HEK293 (cell line): ENCODE results near the gene GPR107.

Experiments used
- CTCF ChIA-PET: fragments of 350-600 bp; formaldehyde crosslinking; extraction: SDS; loops from one replicate; lab custom pipeline; 2021; ENCODE audit warnings: antibody characterized with exemption; lab: Yijun Ruan, JAX
- POLR2A ChIA-PET: fragments of 300-600 bp; formaldehyde crosslinking; extraction: SDS; loops from one replicate; lab custom pipeline; 2020; ENCODE audit warnings: antibody characterized with exemption, inconsistent platforms; lab: Yijun Ruan, JAX
- H3K27ac ChIP-seq: fragments of 200-500 bp; sonication (Bioruptor generic); 2 replicates; pipeline ENCODE4 v1.5.1; 2014; ENCODE audit warnings: low read depth, low read length, control low read depth, inconsistent platforms; ENCODE audit errors: extremely low read depth
- H3K36me3 ChIP-seq, 2 experiments: fragments of 200-500 bp in 1 of 2; sonication (Bioruptor generic) in 1 of 2; 1 replicate in 1 of 2; 2 replicates in 1 of 2; pipeline ENCODE4 v1.5.1; 2014 to 2017; ENCODE audit warnings: inconsistent platforms in 2 of 2, low read length in 2 of 2; ENCODE audit not compliant: control insufficient read depth in 2 of 2, insufficient read depth in 1 of 2
- H3K4me1 ChIP-seq: fragments of 200-500 bp; sonication (Bioruptor generic); 2 replicates; pipeline ENCODE4 v1.5.1; 2014; ENCODE audit warnings: mild to moderate bottlenecking, low read length, inconsistent platforms; ENCODE audit not compliant: control insufficient read depth, insufficient read depth
- H3K4me3 ChIP-seq: 2 replicates; pipeline ENCODE4 v1.5.1; 2011; ENCODE audit warnings: low read depth, mild to moderate bottlenecking, control low read depth, low read length, moderate library complexity
- H3K9me3 ChIP-seq: fragments of 200-500 bp; sonication (Bioruptor generic); 2 replicates; pipeline ENCODE4 v1.5.1; 2014; ENCODE audit warnings: low read depth, low read length, inconsistent platforms; ENCODE audit not compliant: control insufficient read depth, insufficient read depth
- FEZF1 ChIP-seq: fragments of 450-650 bp; formaldehyde crosslinking; IDR thresholded peaks from 2 replicates; pipeline ENCODE4 v1.5.1; 2016; ENCODE audit warnings: missing biosample characterization, missing genetic modification characterization
- GLIS1 ChIP-seq: fragments of 450-650 bp; formaldehyde crosslinking; IDR thresholded peaks from 2 replicates; pipeline ENCODE4 v1.5.1; 2016; ENCODE audit warnings: missing biosample characterization, missing genetic modification characterization
- GLIS2 ChIP-seq: fragments of 450-650 bp; formaldehyde crosslinking; IDR thresholded peaks from 2 replicates; pipeline ENCODE4 v1.5.1; 2016; ENCODE audit warnings: missing biosample characterization, missing genetic modification characterization
- MZF1 ChIP-seq: fragments of 450-650 bp; formaldehyde crosslinking; IDR thresholded peaks from 2 replicates; pipeline ENCODE4 v1.5.1; 2017; ENCODE audit warnings: missing biosample characterization, missing genetic modification characterization, borderline replicate concordance
- YY1 ChIP-seq: fragments of 450-650 bp; formaldehyde crosslinking; IDR thresholded peaks from 2 replicates; pipeline ENCODE4 v1.5.1; 2018; ENCODE audit warnings: missing biosample characterization, missing genetic modification characterization
- ZBTB20 ChIP-seq: fragments of 450-650 bp; formaldehyde crosslinking; IDR thresholded peaks from 2 replicates; pipeline ENCODE4 v1.5.1; 2016; ENCODE audit warnings: missing biosample characterization, missing genetic modification characterization
- ZIC2 ChIP-seq: fragments of 450-650 bp; formaldehyde crosslinking; IDR thresholded peaks from 2 replicates; pipeline ENCODE4 v1.5.1; 2016; ENCODE audit warnings: missing biosample characterization, missing genetic modification characterization
- ZNF302 ChIP-seq: fragments of 450-650 bp; formaldehyde crosslinking; IDR thresholded peaks from 2 replicates; pipeline ENCODE4 v1.5.1; 2016; ENCODE audit warnings: missing biosample characterization, missing genetic modification characterization, low read depth
- ZNF324 ChIP-seq: fragments of 450-650 bp; formaldehyde crosslinking; IDR thresholded peaks from 2 replicates; pipeline ENCODE4 v1.5.1; 2016; ENCODE audit warnings: missing biosample characterization, missing genetic modification characterization
- ZNF610 ChIP-seq: fragments of 450-650 bp; formaldehyde crosslinking; IDR thresholded peaks from 2 replicates; pipeline ENCODE4 v1.5.1; 2016; ENCODE audit warnings: missing biosample characterization, missing genetic modification characterization, borderline replicate concordance
- ZNF624 ChIP-seq: fragments of 450-650 bp; formaldehyde crosslinking; IDR thresholded peaks from 2 replicates; pipeline ENCODE4 v1.5.1; 2017; ENCODE audit warnings: missing biosample characterization, missing genetic modification characterization
- ZNF777 ChIP-seq: fragments of 450-650 bp; formaldehyde crosslinking; IDR thresholded peaks from 2 replicates; pipeline ENCODE4 v1.5.1; 2017; ENCODE audit warnings: missing biosample characterization, missing genetic modification characterization, borderline replicate concordance
- TF ChIP-seq, protein P1 (sequence below): fragments of 450-650 bp; formaldehyde crosslinking; IDR thresholded peaks from 2 replicates; pipeline ENCODE4 v1.5.1; 2016; ENCODE audit warnings: missing biosample characterization, missing genetic modification characterization
- TF ChIP-seq, protein P2 (sequence below): fragments of 450-650 bp; formaldehyde crosslinking; IDR thresholded peaks from 2 replicates; pipeline ENCODE4 v1.5.1; 2016; ENCODE audit warnings: missing biosample characterization, missing genetic modification characterization
- TF ChIP-seq, protein P3 (sequence below): fragments of 450-650 bp; formaldehyde crosslinking; IDR thresholded peaks from 2 replicates; pipeline ENCODE4 v1.5.1; 2017; ENCODE audit warnings: missing biosample characterization, missing genetic modification characterization
- TF ChIP-seq, protein P4 (sequence below): fragments of 450-650 bp; formaldehyde crosslinking; conservative IDR thresholded peaks from 2 replicates; pipeline ENCODE4 v1.5.1; 2016; ENCODE audit warnings: low read depth, missing biosample characterization, missing genetic modification characterization
- TF ChIP-seq, protein P5 (sequence below): fragments of 450-650 bp; formaldehyde crosslinking; IDR thresholded peaks from 2 replicates; pipeline ENCODE4 v1.5.1; 2016; ENCODE audit warnings: missing biosample characterization, missing genetic modification characterization
- TF ChIP-seq, protein P6 (sequence below): fragments of 450-650 bp; formaldehyde crosslinking; IDR thresholded peaks from 2 replicates; pipeline ENCODE4 v1.5.1; 2016; ENCODE audit warnings: missing biosample characterization, missing genetic modification characterization

Gene GPR107

DNA sequence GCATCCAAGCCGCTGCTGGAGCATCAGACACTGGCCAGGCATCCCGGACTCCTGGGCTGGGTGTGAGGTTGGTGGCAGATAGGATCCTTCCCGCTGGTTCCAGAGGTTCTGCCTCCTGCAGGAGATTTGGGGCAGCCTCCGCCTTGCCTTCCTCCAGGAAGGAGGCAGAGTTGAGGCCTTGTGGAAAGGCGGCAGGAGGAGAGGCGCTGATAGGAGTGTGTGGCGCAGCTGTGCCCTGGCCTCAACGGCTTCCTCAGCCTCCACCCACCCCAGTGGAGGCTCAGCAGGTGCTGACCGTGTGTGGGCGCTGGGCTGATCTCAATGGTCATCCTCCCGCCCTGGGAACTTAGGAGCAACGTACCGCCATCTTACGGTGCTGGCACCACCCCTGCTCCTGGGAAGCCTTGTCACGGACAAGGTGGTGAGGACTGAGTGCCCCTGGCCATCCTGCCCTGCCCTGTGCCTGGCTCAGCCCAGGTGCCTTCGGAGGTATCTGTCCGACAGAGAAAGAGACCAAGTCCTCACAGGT is 128.7 kb downstream of the GPR107 start (continued):
- TF ChIP-seq FEZF1 (tag by site-specific recombination) (no peak), YY1 (no peak), MZF1 (tag by site-specific recombination) (no peak)
- TF ChIP-seq, protein P1, sequence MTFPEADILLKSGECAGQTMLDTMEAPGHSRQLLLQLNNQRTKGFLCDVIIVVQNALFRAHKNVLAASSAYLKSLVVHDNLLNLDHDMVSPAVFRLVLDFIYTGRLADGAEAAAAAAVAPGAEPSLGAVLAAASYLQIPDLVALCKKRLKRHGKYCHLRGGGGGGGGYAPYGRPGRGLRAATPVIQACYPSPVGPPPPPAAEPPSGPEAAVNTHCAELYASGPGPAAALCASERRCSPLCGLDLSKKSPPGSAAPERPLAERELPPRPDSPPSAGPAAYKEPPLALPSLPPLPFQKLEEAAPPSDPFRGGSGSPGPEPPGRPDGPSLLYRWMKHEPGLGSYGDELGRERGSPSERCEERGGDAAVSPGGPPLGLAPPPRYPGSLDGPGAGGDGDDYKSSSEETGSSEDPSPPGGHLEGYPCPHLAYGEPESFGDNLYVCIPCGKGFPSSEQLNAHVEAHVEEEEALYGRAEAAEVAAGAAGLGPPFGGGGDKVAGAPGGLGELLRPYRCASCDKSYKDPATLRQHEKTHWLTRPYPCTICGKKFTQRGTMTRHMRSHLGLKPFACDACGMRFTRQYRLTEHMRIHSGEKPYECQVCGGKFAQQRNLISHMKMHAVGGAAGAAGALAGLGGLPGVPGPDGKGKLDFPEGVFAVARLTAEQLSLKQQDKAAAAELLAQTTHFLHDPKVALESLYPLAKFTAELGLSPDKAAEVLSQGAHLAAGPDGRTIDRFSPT (tag by site-specific recombination), result peak; percentile 18; the same call in 1 of the 2 replicates
- TF ChIP-seq, protein P2, sequence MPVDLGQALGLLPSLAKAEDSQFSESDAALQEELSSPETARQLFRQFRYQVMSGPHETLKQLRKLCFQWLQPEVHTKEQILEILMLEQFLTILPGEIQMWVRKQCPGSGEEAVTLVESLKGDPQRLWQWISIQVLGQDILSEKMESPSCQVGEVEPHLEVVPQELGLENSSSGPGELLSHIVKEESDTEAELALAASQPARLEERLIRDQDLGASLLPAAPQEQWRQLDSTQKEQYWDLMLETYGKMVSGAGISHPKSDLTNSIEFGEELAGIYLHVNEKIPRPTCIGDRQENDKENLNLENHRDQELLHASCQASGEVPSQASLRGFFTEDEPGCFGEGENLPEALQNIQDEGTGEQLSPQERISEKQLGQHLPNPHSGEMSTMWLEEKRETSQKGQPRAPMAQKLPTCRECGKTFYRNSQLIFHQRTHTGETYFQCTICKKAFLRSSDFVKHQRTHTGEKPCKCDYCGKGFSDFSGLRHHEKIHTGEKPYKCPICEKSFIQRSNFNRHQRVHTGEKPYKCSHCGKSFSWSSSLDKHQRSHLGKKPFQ (tag by site-specific recombination), result no peak

DNA sequence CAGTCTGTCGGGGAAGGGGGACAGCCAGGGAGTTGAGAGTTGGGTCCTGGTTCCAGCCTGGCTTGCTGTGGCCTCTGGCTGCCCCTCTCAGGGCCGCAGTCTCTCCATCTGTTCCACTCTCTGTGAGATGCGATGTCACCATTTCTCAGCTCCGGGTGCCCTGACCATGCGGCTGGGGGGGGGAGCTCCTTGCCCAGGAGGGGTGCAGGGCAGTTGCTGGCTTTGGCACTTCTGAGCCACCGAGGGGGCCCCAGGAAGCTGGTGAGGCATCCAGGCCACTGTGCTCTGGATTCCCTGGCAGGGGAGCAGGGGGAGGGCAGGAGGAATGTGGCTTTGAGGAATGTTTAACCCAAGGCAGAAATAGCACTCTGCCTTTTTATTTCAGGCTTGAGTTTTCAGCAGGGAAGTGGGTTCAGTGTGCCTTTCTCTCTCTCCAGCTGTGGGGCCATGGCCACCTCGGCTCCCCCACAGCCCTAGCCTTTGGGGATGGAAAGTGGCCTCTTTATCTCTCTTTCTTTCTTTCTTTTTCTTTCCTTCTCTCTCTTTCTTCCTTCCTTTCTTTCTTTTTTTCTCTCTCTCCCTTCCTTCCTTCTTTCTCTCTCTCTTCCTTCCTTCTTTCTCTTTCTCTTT is 129.5 kb downstream of the GPR107 start:
- no peaks in the 10 kb centered on the region for H3K9me3 ChIP-seq
- no peak overlapping the region for H3K27ac ChIP-seq
- ChIA-PET POLR2A (no interaction called here), CTCF (interaction anchor here (0.6 to 1.1 kb wide), 5 partner anchors 9 to 66 kb away, joined by 3 to 5 read pairs (median 3); no protein-coding TSS in a partner anchor)
- H3K36me3 ChIP-seq, result peaks cover 0 to 8% of the 10 kb centered on the region in 2 experiments; a peak in 1 of 3 replicates
- no peak overlapping the region for H3K4me3 ChIP-seq
- H3K4me1 ChIP-seq, result peaks cover 2% of the 10 kb centered on the region; the same call in 1 of the 2 replicates
- TF ChIP-seq, protein P3, sequence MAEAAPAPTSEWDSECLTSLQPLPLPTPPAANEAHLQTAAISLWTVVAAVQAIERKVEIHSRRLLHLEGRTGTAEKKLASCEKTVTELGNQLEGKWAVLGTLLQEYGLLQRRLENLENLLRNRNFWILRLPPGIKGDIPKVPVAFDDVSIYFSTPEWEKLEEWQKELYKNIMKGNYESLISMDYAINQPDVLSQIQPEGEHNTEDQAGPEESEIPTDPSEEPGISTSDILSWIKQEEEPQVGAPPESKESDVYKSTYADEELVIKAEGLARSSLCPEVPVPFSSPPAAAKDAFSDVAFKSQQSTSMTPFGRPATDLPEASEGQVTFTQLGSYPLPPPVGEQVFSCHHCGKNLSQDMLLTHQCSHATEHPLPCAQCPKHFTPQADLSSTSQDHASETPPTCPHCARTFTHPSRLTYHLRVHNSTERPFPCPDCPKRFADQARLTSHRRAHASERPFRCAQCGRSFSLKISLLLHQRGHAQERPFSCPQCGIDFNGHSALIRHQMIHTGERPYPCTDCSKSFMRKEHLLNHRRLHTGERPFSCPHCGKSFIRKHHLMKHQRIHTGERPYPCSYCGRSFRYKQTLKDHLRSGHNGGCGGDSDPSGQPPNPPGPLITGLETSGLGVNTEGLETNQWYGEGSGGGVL (tag by site-specific recombination), result peak; percentile 73; the same call in 1 of the 2 replicates
- TF ChIP-seq, protein P4, sequence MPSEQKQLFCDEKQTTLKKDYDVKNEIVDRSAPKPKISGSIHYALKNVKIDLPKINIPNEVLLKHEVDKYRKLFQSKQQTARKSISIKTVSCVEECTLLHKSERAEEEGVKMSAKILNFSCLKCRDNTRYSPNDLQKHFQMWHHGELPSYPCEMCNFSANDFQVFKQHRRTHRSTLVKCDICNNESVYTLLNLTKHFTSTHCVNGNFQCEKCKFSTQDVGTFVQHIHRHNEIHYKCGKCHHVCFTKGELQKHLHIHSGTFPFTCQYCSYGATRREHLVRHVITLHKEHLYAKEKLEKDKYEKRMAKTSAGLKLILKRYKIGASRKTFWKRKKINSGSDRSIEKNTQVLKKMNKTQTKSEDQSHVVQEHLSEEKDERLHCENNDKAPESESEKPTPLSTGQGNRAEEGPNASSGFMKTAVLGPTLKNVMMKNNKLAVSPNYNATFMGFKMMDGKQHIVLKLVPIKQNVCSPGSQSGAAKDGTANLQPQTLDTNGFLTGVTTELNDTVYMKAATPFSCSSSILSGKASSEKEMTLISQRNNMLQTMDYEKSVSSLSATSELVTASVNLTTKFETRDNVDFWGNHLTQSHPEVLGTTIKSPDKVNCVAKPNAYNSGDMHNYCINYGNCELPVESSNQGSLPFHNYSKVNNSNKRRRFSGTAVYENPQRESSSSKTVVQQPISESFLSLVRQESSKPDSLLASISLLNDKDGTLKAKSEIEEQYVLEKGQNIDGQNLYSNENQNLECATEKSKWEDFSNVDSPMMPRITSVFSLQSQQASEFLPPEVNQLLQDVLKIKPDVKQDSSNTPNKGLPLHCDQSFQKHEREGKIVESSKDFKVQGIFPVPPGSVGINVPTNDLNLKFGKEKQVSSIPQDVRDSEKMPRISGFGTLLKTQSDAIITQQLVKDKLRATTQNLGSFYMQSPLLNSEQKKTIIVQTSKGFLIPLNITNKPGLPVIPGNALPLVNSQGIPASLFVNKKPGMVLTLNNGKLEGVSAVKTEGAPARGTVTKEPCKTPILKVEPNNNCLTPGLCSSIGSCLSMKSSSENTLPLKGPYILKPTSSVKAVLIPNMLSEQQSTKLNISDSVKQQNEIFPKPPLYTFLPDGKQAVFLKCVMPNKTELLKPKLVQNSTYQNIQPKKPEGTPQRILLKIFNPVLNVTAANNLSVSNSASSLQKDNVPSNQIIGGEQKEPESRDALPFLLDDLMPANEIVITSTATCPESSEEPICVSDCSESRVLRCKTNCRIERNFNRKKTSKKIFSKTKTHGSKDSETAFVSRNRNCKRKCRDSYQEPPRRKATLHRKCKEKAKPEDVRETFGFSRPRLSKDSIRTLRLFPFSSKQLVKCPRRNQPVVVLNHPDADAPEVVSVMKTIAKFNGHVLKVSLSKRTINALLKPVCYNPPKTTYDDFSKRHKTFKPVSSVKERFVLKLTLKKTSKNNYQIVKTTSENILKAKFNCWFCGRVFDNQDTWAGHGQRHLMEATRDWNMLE (tag by site-specific recombination), result no peak
- no peak for TF ChIP-seq ZNF324
- TF ChIP-seq ZNF777, result no peak
- TF ChIP-seq, protein P5, sequence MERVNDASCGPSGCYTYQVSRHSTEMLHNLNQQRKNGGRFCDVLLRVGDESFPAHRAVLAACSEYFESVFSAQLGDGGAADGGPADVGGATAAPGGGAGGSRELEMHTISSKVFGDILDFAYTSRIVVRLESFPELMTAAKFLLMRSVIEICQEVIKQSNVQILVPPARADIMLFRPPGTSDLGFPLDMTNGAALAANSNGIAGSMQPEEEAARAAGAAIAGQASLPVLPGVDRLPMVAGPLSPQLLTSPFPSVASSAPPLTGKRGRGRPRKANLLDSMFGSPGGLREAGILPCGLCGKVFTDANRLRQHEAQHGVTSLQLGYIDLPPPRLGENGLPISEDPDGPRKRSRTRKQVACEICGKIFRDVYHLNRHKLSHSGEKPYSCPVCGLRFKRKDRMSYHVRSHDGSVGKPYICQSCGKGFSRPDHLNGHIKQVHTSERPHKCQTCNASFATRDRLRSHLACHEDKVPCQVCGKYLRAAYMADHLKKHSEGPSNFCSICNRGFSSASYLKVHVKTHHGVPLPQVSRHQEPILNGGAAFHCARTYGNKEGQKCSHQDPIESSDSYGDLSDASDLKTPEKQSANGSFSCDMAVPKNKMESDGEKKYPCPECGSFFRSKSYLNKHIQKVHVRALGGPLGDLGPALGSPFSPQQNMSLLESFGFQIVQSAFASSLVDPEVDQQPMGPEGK (tag by site-specific recombination), result peak; percentile 83
- TF ChIP-seq GLIS1, result peak; percentile 90
- peak; percentile 96 for TF ChIP-seq ZIC2
- no peak for TF ChIP-seq ZNF624 (tag by site-specific recombination)
- no peak for TF ChIP-seq ZNF610 (tag by site-specific recombination)
- TF ChIP-seq ZBTB20 (tag by site-specific recombination), result peak; percentile 94
- TF ChIP-seq, protein P6, sequence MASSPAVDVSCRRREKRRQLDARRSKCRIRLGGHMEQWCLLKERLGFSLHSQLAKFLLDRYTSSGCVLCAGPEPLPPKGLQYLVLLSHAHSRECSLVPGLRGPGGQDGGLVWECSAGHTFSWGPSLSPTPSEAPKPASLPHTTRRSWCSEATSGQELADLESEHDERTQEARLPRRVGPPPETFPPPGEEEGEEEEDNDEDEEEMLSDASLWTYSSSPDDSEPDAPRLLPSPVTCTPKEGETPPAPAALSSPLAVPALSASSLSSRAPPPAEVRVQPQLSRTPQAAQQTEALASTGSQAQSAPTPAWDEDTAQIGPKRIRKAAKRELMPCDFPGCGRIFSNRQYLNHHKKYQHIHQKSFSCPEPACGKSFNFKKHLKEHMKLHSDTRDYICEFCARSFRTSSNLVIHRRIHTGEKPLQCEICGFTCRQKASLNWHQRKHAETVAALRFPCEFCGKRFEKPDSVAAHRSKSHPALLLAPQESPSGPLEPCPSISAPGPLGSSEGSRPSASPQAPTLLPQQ (tag by site-specific recombination), result peak; percentile 26; the same call in 1 of the 2 replicates
- peak; percentile 70 for TF ChIP-seq GLIS2 (tag by site-specific recombination)
- TF ChIP-seq ZNF302 (tag by site-specific recombination), result no peak
